Right lobe of liver (tissue), 6 donors: ENCODE data around the gene MAN2B1. TPM values are rescaled to one million over a fixed set of nuclear protein-coding genes. Genes with fewer than 3 reads are reported as not detected.
"Not testable (repeated sequence)": the region's sequence is repeated elsewhere in the genome, so short reads cannot be mapped to it uniquely, and the experiment has no call there.

Experiments used
- ATAC-seq, 4 donors: fragments of 200-7000 bp; cut with Tn5 transposase; one replicate each; pipeline ENCODE4 v1.9.1; 2020; ENCODE audit warnings: mild to moderate bottlenecking in 4 of 4, moderate library complexity in 4 of 4
- DNase-seq, 3 donors: peaks; one replicate each; pipeline ENCODE4 v3.0.0-alpha.2; 2020
- H3K27ac ChIP-seq, 3 donors: fragments of 200-600 bp; one replicate each; pipeline ENCODE4 v1.8.0; 2022
- H3K27me3 ChIP-seq, 2 donors: fragments of 200-600 bp; one replicate each; pipeline ENCODE4 v1.8.0; 2022
- H3K36me3 ChIP-seq, 4 donors: fragments of 200-600 bp; sonication (generic) in 1 of 4; one replicate each; pipeline versions ENCODE4 v1.5.1 to v1.8.0; 2017 to 2022; ENCODE audit warnings: control low read depth in 1 of 4
- H3K4me1 ChIP-seq, 4 donors: fragments of 200-600 bp; sonication (generic) in 1 of 4; one replicate each; pipeline versions ENCODE4 v1.5.1 to v1.8.0; 2017 to 2022; ENCODE audit warnings: control low read depth in 1 of 4
- H3K4me3 ChIP-seq, 3 donors: fragments of 200-600 bp; one replicate each; pipeline ENCODE4 v1.8.0; 2022
- H3K9me3 ChIP-seq, 4 donors: fragments of 200-600 bp; sonication (generic) in 1 of 4; one replicate each; pipeline versions ENCODE4 v1.5.1 to v1.8.0; 2017 to 2022; ENCODE audit warnings: control low read depth in 1 of 4
- CTCF ChIP-seq, 4 donors: fragments of 200-600 bp in 3 of 4; fragments of 450-650 bp in 1 of 4; IDR thresholded peaks; one replicate each; pipeline versions ENCODE4 v1.5.1 to v1.8.0; 2016 to 2022; ENCODE audit warnings: antibody characterized with exemption in 4 of 4, mild to moderate bottlenecking in 2 of 4
- POLR2A ChIP-seq: fragments of 450-650 bp; IDR thresholded peaks from one replicate; pipeline ENCODE4 v1.6.1; 2017; ENCODE audit warnings: antibody characterized with exemption, mild to moderate bottlenecking
- WGBS: methylation state at CpG from one replicate; pipeline ENCODE4 v1.1.6; 2018; ENCODE audit warnings: low coverage, low lambda C conversion rate; ENCODE audit not compliant: insufficient coverage; ENCODE audit errors: missing lambda C conversion rate; 5-methylcytosine and 5-hydroxymethylcytosine counted together
- intact Hi-C, 2 donors: fragments of 100-400 bp; cut with DNase I; formaldehyde crosslinking; loops; one replicate each; pipeline versions ENCODE4 v1.11.2 to v1.14.1; 2022
- total RNA-seq, 6 experiments: library from RNA; depleted of rRNA in 2 of 6; stranded (reverse); fragments of >200 nt in 2 of 6; fragmentation: NEBNext Ultra II Directional in 3 of 6; extraction: Animal tissue kit (Norgen Biotek cat#: 25700) in 3 of 6; gene quantifications; one replicate each; pipeline versions ENCODE4 v1.1.0 to v1.2.4, GENCODE V29; 2016 to 2023
- donor health status: DM: no; HTN: yes; CAD: no.
- donor health status: DM: no; HTN: no; CAD: no.
- donor health status: DM: no; HTN: no; CAD: no.
- donor health status: DM: no; HTN: yes; CAD: no.
- donor health status: DM: no; HTN: yes; CAD: no.

MAN2B1 gene
- total RNA-seq, 6 experiments from 2014 or later: 32.7 to 76.5 (median 53.6) TPM

GRCh38 chr19:12705169-12705568 is 38.6 kb upstream of the MAN2B1 start:
- H3K4me3 ChIP-seq: no peak overlapping the region
- intact Hi-C loops: loop anchor here in 1 of 2 donors (10.0 kb wide), 1 partner anchor 50 kb away; the partner anchor contains the start of gene BEST2
- ATAC-seq (peak in 1 of 4 donors; percentile 8), DNase-seq (no peak)
- 100% methylated on average over 1 of the region's 13 CpGs for WGBS
- peaks cover under 1 to 82% (median 38%) of the 10 kb centered on the region in 4 donors for H3K36me3 ChIP-seq
- no peaks in the 10 kb centered on the region for H3K9me3 ChIP-seq
- no peak overlapping the region for H3K27ac ChIP-seq
- H3K4me1 ChIP-seq: no peaks in the 10 kb centered on the region
- TF ChIP-seq POLR2A: no peak
- no peak for TF ChIP-seq CTCF (IDR thresholded peaks at IDR 0.05)
- no peaks in the 10 kb centered on the region for H3K27me3 ChIP-seq

- Histone ChIP-seq H3K9me3 (no peaks in the 10 kb centered on the region), H3K27me3 (no peaks in the 10 kb centered on the region), H3K36me3 (peaks cover 0 to 66% (median 31%) of the 10 kb centered on the region in 4 donors), H3K4me1 (no peaks in the 10 kb centered on the region), H3K4me3 (no peak overlapping the region), H3K27ac (no peak overlapping the region)
- no peak for TF ChIP-seq CTCF (IDR thresholded peaks at IDR 0.05)
- no peak for TF ChIP-seq POLR2A
- intact Hi-C loops: loop anchor here in 1 of 2 donors (10.0 kb wide), 1 partner anchor 52 kb away; the partner anchor contains the start of gene BEST2
- 79% methylated on average over 4 of the region's 9 CpGs for WGBS
- DNase-seq: no peak
- ATAC-seq: peak in 1 of 4 donors; percentile 9
These were observed 36.5 kb upstream of the MAN2B1 start for GRCh38 chr19:12703046-12703445.

GRCh38 chr19:12701596-12702282 is 35.2 kb upstream of the MAN2B1 start:
- H3K4me1 ChIP-seq: peaks cover 0 to 4% (median 0%) of the 10 kb centered on the region in 4 donors
- intact Hi-C loops: loop anchor here in 1 of 2 donors (10.0 kb wide), 1 partner anchor 53 kb away; the partner anchor contains the start of gene BEST2

GRCh38 chr19:12698138-12698537 is 31.6 kb upstream of the MAN2B1 start:
- Histone ChIP-seq H3K9me3 (no peaks in the 10 kb centered on the region), H3K4me1 (peaks cover 0 to 11% (median 4%) of the 10 kb centered on the region in 4 donors), H3K4me3 (no peak overlapping the region), H3K27me3 (no peaks in the 10 kb centered on the region), H3K36me3 (peaks cover 0 to 26% (median 7%) of the 10 kb centered on the region in 4 donors), H3K27ac (no peak overlapping the region)
- intact Hi-C loops: no loop called here
- DNase-seq (no peak), ATAC-seq (no peak)
- 71% methylated on average over 5 of the region's 6 CpGs for WGBS
- TF ChIP-seq CTCF (IDR thresholded peaks at IDR 0.05): no peak
- no peak for TF ChIP-seq POLR2A

More at GRCh38 chr19:12701596-12702282, 35.2 kb upstream of the MAN2B1 start:
- Histone ChIP-seq H3K4me3 (no peak overlapping the region), H3K27ac (no peak overlapping the region), H3K27me3 (no peaks in the 10 kb centered on the region), H3K36me3 (peaks cover 0 to 58% (median 28%) of the 10 kb centered on the region in 4 donors), H3K9me3 (no peaks in the 10 kb centered on the region)
- TF ChIP-seq CTCF (IDR thresholded peaks at IDR 0.05) (no peak), POLR2A (no peak)
- WGBS: 93% methylated on average over 14 of the region's 33 CpGs
- ATAC-seq: peak in 1 of 4 donors; percentile 7
- no peak for DNase-seq

- Histone ChIP-seq H3K36me3 (peaks cover 0 to 19% (median 6%) of the 10 kb centered on the region in 4 donors), H3K4me1 (peaks cover 0 to 11% (median 4%) of the 10 kb centered on the region in 4 donors)
- intact Hi-C loops, H3K4me3 ChIP-seq, H3K27me3 ChIP-seq, H3K9me3 ChIP-seq, ATAC-seq, H3K27ac ChIP-seq, DNase-seq: not testable (repeated sequence)
- 90% methylated on average over 13 of the region's 22 CpGs for WGBS
These were observed 30.9 kb upstream of the MAN2B1 start for GRCh38 chr19:12697425-12697824.
